ENCODE results near the gene HS3ST5.

DNA sequence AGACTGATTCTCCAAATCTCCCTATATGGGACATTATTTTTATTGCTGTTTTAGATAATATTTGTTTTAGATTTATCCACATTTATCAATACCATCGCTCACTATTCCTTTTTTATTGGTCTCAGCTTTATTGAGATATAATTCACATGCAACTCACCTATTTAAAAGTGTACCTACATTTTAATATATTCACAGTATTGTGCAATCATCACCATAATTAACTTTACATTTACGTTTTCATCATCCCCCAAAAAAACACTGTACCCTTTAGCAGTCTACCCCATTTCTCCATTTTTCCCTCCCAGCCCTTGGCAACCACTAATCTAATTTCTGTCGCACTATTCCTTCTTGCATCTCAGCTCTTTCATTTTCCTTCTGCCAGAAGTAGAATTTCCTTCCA is 261.1 kb downstream of the HS3ST5 start:
- TF ChIP-seq EZH2 (IDR thresholded peaks at IDR 0.05; ENCODE audit: low read depth, unreplicated experiment) (no peak), POLR2AphosphoS5 (IDR thresholded peaks at IDR 0.05; ENCODE audit: low read depth) (no peak), JUNB (IDR thresholded peaks at IDR 0.05; ENCODE audit: unreplicated experiment) (no peak), EZH2phosphoT487 (IDR thresholded peaks at IDR 0.05; ENCODE audit: unreplicated experiment) (no peak), CREB1 (CRISPR knock-in tag; IDR thresholded peaks at IDR 0.05; ENCODE audit: low read depth) (no peak), NANOG (IDR thresholded peaks at IDR 0.05; ENCODE audit: borderline replicate concordance) (no peak), ZNF114 (CRISPR knock-in tag; IDR thresholded peaks at IDR 0.05) (no peak)
- TF ChIP-seq, protein P1, sequence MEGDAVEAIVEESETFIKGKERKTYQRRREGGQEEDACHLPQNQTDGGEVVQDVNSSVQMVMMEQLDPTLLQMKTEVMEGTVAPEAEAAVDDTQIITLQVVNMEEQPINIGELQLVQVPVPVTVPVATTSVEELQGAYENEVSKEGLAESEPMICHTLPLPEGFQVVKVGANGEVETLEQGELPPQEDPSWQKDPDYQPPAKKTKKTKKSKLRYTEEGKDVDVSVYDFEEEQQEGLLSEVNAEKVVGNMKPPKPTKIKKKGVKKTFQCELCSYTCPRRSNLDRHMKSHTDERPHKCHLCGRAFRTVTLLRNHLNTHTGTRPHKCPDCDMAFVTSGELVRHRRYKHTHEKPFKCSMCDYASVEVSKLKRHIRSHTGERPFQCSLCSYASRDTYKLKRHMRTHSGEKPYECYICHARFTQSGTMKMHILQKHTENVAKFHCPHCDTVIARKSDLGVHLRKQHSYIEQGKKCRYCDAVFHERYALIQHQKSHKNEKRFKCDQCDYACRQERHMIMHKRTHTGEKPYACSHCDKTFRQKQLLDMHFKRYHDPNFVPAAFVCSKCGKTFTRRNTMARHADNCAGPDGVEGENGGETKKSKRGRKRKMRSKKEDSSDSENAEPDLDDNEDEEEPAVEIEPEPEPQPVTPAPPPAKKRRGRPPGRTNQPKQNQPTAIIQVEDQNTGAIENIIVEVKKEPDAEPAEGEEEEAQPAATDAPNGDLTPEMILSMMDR (conservative IDR thresholded peaks at IDR 0.05; ENCODE audit: low read depth in 2 of 2) = no peak
- TF ChIP-seq, protein P2, sequence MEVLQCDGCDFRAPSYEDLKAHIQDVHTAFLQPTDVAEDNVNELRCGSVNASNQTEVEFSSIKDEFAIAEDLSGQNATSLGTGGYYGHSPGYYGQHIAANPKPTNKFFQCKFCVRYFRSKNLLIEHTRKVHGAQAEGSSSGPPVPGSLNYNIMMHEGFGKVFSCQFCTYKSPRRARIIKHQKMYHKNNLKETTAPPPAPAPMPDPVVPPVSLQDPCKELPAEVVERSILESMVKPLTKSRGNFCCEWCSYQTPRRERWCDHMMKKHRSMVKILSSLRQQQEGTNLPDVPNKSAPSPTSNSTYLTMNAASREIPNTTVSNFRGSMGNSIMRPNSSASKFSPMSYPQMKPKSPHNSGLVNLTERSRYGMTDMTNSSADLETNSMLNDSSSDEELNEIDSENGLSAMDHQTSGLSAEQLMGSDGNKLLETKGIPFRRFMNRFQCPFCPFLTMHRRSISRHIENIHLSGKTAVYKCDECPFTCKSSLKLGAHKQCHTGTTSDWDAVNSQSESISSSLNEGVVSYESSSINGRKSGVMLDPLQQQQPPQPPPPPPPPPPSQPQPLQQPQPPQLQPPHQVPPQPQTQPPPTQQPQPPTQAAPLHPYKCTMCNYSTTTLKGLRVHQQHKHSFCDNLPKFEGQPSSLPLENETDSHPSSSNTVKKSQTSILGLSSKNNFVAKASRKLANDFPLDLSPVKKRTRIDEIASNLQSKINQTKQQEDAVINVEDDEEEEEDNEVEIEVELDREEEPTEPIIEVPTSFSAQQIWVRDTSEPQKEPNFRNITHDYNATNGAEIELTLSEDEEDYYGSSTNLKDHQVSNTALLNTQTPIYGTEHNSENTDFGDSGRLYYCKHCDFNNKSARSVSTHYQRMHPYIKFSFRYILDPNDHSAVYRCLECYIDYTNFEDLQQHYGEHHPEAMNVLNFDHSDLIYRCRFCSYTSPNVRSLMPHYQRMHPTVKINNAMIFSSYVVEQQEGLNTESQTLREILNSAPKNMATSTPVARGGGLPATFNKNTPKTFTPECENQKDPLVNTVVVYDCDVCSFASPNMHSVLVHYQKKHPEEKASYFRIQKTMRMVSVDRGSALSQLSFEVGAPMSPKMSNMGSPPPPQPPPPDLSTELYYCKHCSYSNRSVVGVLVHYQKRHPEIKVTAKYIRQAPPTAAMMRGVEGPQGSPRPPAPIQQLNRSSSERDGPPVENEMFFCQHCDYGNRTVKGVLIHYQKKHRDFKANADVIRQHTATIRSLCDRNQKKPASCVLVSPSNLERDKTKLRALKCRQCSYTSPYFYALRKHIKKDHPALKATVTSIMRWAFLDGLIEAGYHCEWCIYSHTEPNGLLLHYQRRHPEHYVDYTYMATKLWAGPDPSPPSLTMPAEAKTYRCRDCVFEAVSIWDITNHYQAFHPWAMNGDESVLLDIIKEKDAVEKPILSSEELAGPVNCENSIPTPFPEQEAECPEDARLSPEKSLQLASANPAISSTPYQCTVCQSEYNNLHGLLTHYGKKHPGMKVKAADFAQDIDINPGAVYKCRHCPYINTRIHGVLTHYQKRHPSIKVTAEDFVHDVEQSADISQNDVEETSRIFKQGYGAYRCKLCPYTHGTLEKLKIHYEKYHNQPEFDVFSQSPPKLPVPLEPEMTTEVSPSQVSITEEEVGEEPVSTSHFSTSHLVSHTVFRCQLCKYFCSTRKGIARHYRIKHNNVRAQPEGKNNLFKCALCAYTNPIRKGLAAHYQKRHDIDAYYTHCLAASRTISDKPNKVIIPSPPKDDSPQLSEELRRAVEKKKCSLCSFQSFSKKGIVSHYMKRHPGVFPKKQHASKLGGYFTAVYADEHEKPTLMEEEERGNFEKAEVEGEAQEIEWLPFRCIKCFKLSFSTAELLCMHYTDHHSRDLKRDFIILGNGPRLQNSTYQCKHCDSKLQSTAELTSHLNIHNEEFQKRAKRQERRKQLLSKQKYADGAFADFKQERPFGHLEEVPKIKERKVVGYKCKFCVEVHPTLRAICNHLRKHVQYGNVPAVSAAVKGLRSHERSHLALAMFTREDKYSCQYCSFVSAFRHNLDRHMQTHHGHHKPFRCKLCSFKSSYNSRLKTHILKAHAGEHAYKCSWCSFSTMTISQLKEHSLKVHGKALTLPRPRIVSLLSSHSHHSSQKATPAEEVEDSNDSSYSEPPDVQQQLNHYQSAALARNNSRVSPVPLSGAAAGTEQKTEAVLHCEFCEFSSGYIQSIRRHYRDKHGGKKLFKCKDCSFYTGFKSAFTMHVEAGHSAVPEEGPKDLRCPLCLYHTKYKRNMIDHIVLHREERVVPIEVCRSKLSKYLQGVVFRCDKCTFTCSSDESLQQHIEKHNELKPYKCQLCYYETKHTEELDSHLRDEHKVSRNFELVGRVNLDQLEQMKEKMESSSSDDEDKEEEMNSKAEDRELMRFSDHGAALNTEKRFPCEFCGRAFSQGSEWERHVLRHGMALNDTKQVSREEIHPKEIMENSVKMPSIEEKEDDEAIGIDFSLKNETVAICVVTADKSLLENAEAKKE (CRISPR knock-in tag; IDR thresholded peaks at IDR 0.05) = no peak
- TF ChIP-seq, protein P3, sequence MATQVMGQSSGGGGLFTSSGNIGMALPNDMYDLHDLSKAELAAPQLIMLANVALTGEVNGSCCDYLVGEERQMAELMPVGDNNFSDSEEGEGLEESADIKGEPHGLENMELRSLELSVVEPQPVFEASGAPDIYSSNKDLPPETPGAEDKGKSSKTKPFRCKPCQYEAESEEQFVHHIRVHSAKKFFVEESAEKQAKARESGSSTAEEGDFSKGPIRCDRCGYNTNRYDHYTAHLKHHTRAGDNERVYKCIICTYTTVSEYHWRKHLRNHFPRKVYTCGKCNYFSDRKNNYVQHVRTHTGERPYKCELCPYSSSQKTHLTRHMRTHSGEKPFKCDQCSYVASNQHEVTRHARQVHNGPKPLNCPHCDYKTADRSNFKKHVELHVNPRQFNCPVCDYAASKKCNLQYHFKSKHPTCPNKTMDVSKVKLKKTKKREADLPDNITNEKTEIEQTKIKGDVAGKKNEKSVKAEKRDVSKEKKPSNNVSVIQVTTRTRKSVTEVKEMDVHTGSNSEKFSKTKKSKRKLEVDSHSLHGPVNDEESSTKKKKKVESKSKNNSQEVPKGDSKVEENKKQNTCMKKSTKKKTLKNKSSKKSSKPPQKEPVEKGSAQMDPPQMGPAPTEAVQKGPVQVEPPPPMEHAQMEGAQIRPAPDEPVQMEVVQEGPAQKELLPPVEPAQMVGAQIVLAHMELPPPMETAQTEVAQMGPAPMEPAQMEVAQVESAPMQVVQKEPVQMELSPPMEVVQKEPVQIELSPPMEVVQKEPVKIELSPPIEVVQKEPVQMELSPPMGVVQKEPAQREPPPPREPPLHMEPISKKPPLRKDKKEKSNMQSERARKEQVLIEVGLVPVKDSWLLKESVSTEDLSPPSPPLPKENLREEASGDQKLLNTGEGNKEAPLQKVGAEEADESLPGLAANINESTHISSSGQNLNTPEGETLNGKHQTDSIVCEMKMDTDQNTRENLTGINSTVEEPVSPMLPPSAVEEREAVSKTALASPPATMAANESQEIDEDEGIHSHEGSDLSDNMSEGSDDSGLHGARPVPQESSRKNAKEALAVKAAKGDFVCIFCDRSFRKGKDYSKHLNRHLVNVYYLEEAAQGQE (IDR thresholded peaks at IDR 0.05; ENCODE audit: unreplicated experiment) = no peak
- TF ChIP-seq, protein P4, sequence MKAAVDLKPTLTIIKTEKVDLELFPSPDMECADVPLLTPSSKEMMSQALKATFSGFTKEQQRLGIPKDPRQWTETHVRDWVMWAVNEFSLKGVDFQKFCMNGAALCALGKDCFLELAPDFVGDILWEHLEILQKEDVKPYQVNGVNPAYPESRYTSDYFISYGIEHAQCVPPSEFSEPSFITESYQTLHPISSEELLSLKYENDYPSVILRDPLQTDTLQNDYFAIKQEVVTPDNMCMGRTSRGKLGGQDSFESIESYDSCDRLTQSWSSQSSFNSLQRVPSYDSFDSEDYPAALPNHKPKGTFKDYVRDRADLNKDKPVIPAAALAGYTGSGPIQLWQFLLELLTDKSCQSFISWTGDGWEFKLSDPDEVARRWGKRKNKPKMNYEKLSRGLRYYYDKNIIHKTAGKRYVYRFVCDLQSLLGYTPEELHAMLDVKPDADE (IDR thresholded peaks at IDR 0.05) = no peak

Data from GM23338 (cell line).